IMR-90 (cell line): ENCODE results near the gene CELSR2. TPM values are rescaled to one million over a fixed set of nuclear protein-coding genes. Genes with fewer than 3 reads are reported as not detected.

Source experiments
- ATAC-seq: fragments of 200-7000 bp; cut with Tn5 transposase; 2 replicates; pipeline ENCODE4 v1.9.1; 2020; ENCODE audit warnings: low read depth, mild to moderate bottlenecking, moderate library complexity
- BruUV-seq: library from RNA; stranded (reverse); fragments of 400-500 nt; replicated peaks from 2 replicates; lab custom pipeline; 2021; lab: Mats Ljungman, UMichigan
- CTCF ChIA-PET: fragments of 300-600 bp; formaldehyde crosslinking; extraction: SDS; loops from one replicate; lab custom pipeline; 2021; ENCODE audit warnings: antibody characterized with exemption; lab: Yijun Ruan, JAX
- POLR2A ChIA-PET: fragments of 300-600 bp; sonication (Branson Sonifier 250); formaldehyde crosslinking; loops from one replicate; lab custom pipeline; 2022; ENCODE audit warnings: antibody characterized with exemption; ENCODE audit not compliant: unreplicated experiment; lab: Charles Lee
- DNase-seq: peaks from one replicate; pipeline ENCODE4 v3.0.0; 2013
- H2AFZ ChIP-seq: replicated peaks from 2 replicates; pipeline ENCODE3; 2013; ENCODE audit warnings: low read length, mild to moderate bottlenecking; ENCODE audit not compliant: poor library complexity
- H2AK5ac ChIP-seq: 2 replicates; pipeline ENCODE4 v1.6.1; 2013; ENCODE audit warnings: low read depth, low read length, inconsistent platforms
- H2AK9ac ChIP-seq: replicated peaks from 2 replicates; pipeline ENCODE3; 2013; ENCODE audit warnings: mild to moderate bottlenecking, low read depth, low read length, moderate library complexity; ENCODE audit not compliant: poor library complexity
- H2BK120ac ChIP-seq: 2 replicates; pipeline ENCODE4 v1.6.1; 2013; ENCODE audit warnings: low read depth, low read length, inconsistent platforms
- H2BK15ac ChIP-seq: 3 replicates; pipeline ENCODE4 v1.6.1; 2013; ENCODE audit warnings: low read depth, low read length, inconsistent platforms
- H2BK20ac ChIP-seq: 2 replicates; pipeline ENCODE4 v1.6.1; 2013; ENCODE audit warnings: low read depth, mild to moderate bottlenecking, inconsistent platforms, low read length, moderate library complexity
- H2BK5ac ChIP-seq: 2 replicates; pipeline ENCODE4 v1.6.1; 2013; ENCODE audit warnings: mild to moderate bottlenecking, low read depth, low read length, inconsistent platforms; ENCODE audit not compliant: poor library complexity, severe bottlenecking
- H3K14ac ChIP-seq: replicated peaks from 2 replicates; pipeline ENCODE4 v1.6.1; 2013; ENCODE audit warnings: low read depth, low read length, inconsistent platforms
- H3K18ac ChIP-seq: 2 replicates; pipeline ENCODE4 v1.6.1; 2013; ENCODE audit warnings: low read depth, low read length, control low read depth
- H3K23ac ChIP-seq: 2 replicates; pipeline ENCODE4 v1.6.1; 2013; ENCODE audit warnings: low read depth, low read length, inconsistent platforms
- H3K27ac ChIP-seq: 2 replicates; pipeline ENCODE4 v1.5.1; 2013; ENCODE audit warnings: mild to moderate bottlenecking, control low read depth, low read length; ENCODE audit not compliant: insufficient read depth
- H3K27me3 ChIP-seq: 2 replicates; pipeline ENCODE4 v1.6.1; 2013; ENCODE audit warnings: low read length; ENCODE audit not compliant: control insufficient read depth, insufficient read depth
- H3K36me3 ChIP-seq: 2 replicates; pipeline ENCODE4 v1.6.1; 2013; ENCODE audit warnings: low read length, mixed read lengths; ENCODE audit not compliant: control insufficient read depth, insufficient read depth
- H3K4ac ChIP-seq: 2 replicates; pipeline ENCODE4 v1.6.1; 2013; ENCODE audit warnings: low read depth, low read length, inconsistent platforms
- H3K4me1 ChIP-seq: 2 replicates; pipeline ENCODE4 v1.6.1; 2013; ENCODE audit warnings: low read length, mixed read lengths; ENCODE audit not compliant: control insufficient read depth, insufficient read depth
- H3K4me2 ChIP-seq: 2 replicates; pipeline ENCODE4 v1.6.1; 2013; ENCODE audit warnings: low read depth, mild to moderate bottlenecking, control low read depth, low read length, moderate library complexity
- H3K4me3 ChIP-seq: 2 replicates; pipeline ENCODE4 v1.5.1; 2013; ENCODE audit warnings: low read depth, mild to moderate bottlenecking, control low read depth, low read length, moderate library complexity; ENCODE audit not compliant: insufficient read depth
- H3K56ac ChIP-seq: 2 replicates; pipeline ENCODE4 v1.6.1; 2013; ENCODE audit warnings: low read length, inconsistent platforms; ENCODE audit not compliant: insufficient read depth; ENCODE audit errors: extremely low read depth
- H3K79me1 ChIP-seq, 2 experiments: 2 replicates each; pipeline ENCODE4 v1.6.1; 2013; ENCODE audit warnings: low read length in 2 of 2, inconsistent platforms in 1 of 2, low read depth in 1 of 2
- H3K9ac ChIP-seq: 2 replicates; pipeline ENCODE4 v1.6.1; 2013; ENCODE audit warnings: low read depth, low read length, control low read depth
- H3K9me1 ChIP-seq: 2 replicates; pipeline ENCODE4 v1.6.1; 2013; ENCODE audit warnings: low read length, inconsistent platforms; ENCODE audit not compliant: insufficient read depth
- H3K9me3 ChIP-seq: 2 replicates; pipeline ENCODE4 v1.6.1; 2013; ENCODE audit warnings: low read length; ENCODE audit not compliant: control insufficient read depth, insufficient read depth
- H4K20me1 ChIP-seq: 2 replicates; pipeline ENCODE4 v1.6.1; 2013; ENCODE audit warnings: low read length, inconsistent platforms; ENCODE audit not compliant: insufficient read depth
- H4K5ac ChIP-seq: 2 replicates; pipeline ENCODE4 v1.6.1; 2013; ENCODE audit warnings: mild to moderate bottlenecking, low read depth, low read length, control low read depth
- H4K8ac ChIP-seq, 2 experiments: 2 replicates each; pipeline ENCODE4 v1.6.1; 2013; ENCODE audit warnings: low read depth in 2 of 2, low read length in 2 of 2, control low read depth in 1 of 2, inconsistent platforms in 1 of 2
- H4K91ac ChIP-seq: 2 replicates; pipeline ENCODE4 v1.6.1; 2013; ENCODE audit warnings: low read depth, low read length, inconsistent platforms; ENCODE audit not compliant: insufficient read depth
- BHLHE40 ChIP-seq: fragments of 150-350 bp; IDR thresholded peaks from 2 replicates; pipeline ENCODE4 v1.6.1; 2016; ENCODE audit warnings: mild to moderate bottlenecking, low read depth, low read length
- FOS ChIP-seq: fragments of 150-350 bp; IDR thresholded peaks from 2 replicates; pipeline ENCODE4 v1.6.1; 2016; ENCODE audit warnings: low read depth, low read length
- MAFK ChIP-seq: IDR thresholded peaks from 2 replicates; pipeline ENCODE4 v1.6.1; 2012; ENCODE audit warnings: low read depth, low read length, improper control_type of control experiment
- MAZ ChIP-seq: IDR thresholded peaks from 2 replicates; pipeline ENCODE4 v1.6.1; 2012; ENCODE audit warnings: low read depth, mild to moderate bottlenecking, low read length, improper control_type of control experiment, moderate library complexity, borderline replicate concordance
- MXI1 ChIP-seq: IDR thresholded peaks from 2 replicates; pipeline ENCODE4 v1.6.1; 2012; ENCODE audit warnings: low read depth, mild to moderate bottlenecking, low read length, moderate library complexity, borderline replicate concordance
- NFE2L2 ChIP-seq: fragments of 150-350 bp; IDR thresholded peaks from 2 replicates; pipeline ENCODE4 v1.6.1; 2016; ENCODE audit warnings: low read depth, mild to moderate bottlenecking, low read length
- RAD21 ChIP-seq: IDR thresholded peaks from 2 replicates; pipeline ENCODE4 v1.6.1; 2012; ENCODE audit warnings: low read length, improper control_type of control experiment
- SMC3 ChIP-seq: fragments of 150-350 bp; IDR thresholded peaks from 2 replicates; pipeline ENCODE4 v1.6.1; 2016; ENCODE audit warnings: low read depth, mild to moderate bottlenecking, antibody characterized with exemption, low read length, moderate library complexity
- WGBS, 2 experiments: methylation state at CpG; one replicate each; pipeline versions ENCODE4 v1.1.5 to v1.1.7; 2013; ENCODE audit warnings: missing lambda C conversion rate in 2 of 2; ENCODE audit not compliant: insufficient read length in 1 of 2; ENCODE audit errors: extremely low coverage in 2 of 2; 5-methylcytosine and 5-hydroxymethylcytosine counted together
- dilution Hi-C: fragments of 300-500 bp; cut with HindIII; formaldehyde crosslinking; loops from one replicate; pipeline ENCODE4 v1.14.3; 2018; ENCODE audit warnings: low sequenced_read_pairs; ENCODE audit not compliant: unreplicated experiment
- in situ Hi-C: fragments of 300-500 bp; cut with MboI; formaldehyde crosslinking; loops from 3 replicates; pipeline ENCODE4 v1.14.3; 2019; ENCODE audit warnings: low sequenced_read_pairs, inconsistent platforms, mixed read lengths
- intact Hi-C: fragments of 100-400 bp; cut with micrococcal nuclease; formaldehyde crosslinking; loops from 2 replicates; pipeline ENCODE4 v1.10.0; 2022
- polyA plus RNA-seq, 3 experiments: library from polyadenylated mRNA; depleted of rRNA; stranded (reverse); fragments of >200 nt; gene quantifications; 2 replicates each; pipeline ENCODE4 v1.2.3, GENCODE V29; 2012; ENCODE audit warnings: low replicate concordance in 1 of 3
- total RNA-seq: library from RNA; depleted of rRNA; stranded (reverse); fragments of >200 nt; gene quantifications from 2 replicates; pipeline ENCODE4 v1.2.3, GENCODE V29; 2012
- TF ChIP-seq, protein P1 (sequence below): fragments of 150-350 bp; IDR thresholded peaks from 2 replicates; pipeline ENCODE4 v1.6.1; 2017; ENCODE audit warnings: mild to moderate bottlenecking, antibody characterized with exemption, low read length, low read depth
- TF ChIP-seq, protein P2 (sequence below): conservative IDR thresholded peaks from 2 replicates; pipeline ENCODE4 v1.5.1; 2012; ENCODE audit warnings: mild to moderate bottlenecking, low read depth, low read length, improper control_type of control experiment
- TF ChIP-seq, protein P3 (sequence below): fragments of 150-350 bp; IDR thresholded peaks from 2 replicates; pipeline ENCODE4 v1.6.1; 2016; ENCODE audit warnings: low read depth, mild to moderate bottlenecking, low read length, moderate library complexity, borderline replicate concordance

Gene CELSR2
- total and polyA plus RNA-seq, 2 of the 4 experiments (the other 2 are of a cell fraction): 1.3 to 5.3 TPM

DNA sequence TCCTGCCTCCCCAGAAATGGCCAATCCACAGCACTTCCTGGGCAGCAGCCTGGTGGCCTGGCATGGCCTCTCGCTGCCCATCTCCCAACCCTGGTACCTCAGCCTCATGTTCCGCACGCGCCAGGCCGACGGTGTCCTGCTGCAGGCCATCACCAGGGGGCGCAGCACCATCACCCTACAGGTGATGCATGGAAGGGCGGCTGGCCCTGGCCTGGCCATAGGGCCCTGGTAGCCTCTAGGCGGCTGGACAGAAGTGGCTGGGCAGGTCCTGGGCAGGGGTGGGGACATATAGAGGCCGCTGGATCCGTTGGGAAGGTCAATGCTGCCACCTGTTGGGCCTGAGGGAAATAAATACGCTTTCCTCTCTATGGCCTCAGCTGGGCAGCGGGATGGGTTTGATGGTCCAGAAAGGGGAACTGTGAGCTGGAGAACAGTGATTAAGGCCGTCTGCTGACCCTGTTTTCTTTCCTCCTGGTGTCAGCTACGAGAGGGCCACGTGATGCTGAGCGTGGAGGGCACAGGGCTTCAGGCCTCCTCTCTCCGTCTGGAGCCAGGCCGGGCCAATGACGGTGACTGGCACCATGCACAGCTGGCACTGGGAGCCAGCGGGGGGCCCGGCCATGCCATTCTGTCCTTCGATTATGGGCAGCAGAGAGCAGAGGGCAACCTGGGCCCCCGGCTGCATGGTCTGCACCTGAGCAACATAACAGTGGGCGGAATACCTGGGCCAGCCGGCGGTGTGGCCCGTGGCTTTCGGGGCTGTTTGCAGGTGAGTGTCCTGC is 14.4 kb downstream of the CELSR2 start:
- 38% methylated on average over 4 of the region's 29 CpGs; no CpG with 5 or more reads in 1 of the 2 experiments for WGBS, 2 experiments
- Histone ChIP-seq H3K9ac (no peak overlapping the region), H3K14ac (no peak overlapping the region), H2BK5ac (no peak overlapping the region), H4K5ac (no peak overlapping the region), H4K20me1 (no peaks in the 10 kb centered on the region), H3K4ac (peak overlapping the region; percentile 61), H3K56ac (no peak overlapping the region), H3K36me3 (0 out of 2 replicates have a peak, but pooled peaks cover 1% of the 10 kb centered on the region), H3K27ac (no peak overlapping the region), H4K91ac (no peak overlapping the region), H2BK20ac (no peak overlapping the region; the same call in 1 of the 2 replicates), H4K8ac (peak overlapping the region in 1 of 2 experiments; percentile 47; a peak in 1 of 4 replicates), H2BK120ac (peak overlapping the region; percentile 57), H3K18ac (no peak overlapping the region), H3K79me1 (no peaks in the 10 kb centered on the region), H3K4me2 (no peak overlapping the region), H3K9me3 (peaks cover 2% of the 10 kb centered on the region; the same call in 1 of the 2 replicates), H3K27me3 (no peaks in the 10 kb centered on the region), H3K9me1 (no peaks in the 10 kb centered on the region; the same call in 1 of the 2 replicates), H3K23ac (no peak overlapping the region), H2AK5ac (peak overlapping the region; percentile 73), H2AFZ (peak overlapping the region; percentile 82), H3K4me3 (no peak overlapping the region), H2AK9ac (peak overlapping the region; percentile 83), H3K4me1 (no peaks in the 10 kb centered on the region), H2BK15ac (no peak overlapping the region)
- ATAC-seq (peak; percentile 97), DNase-seq (peak; percentile 79)
- in situ Hi-C loops: loop anchor here (10.0 kb wide), 1 partner anchor 271 kb away; the partner anchor contains the start of gene GPR61
- dilution Hi-C loops: no loop called here
- no TSS peak for BruUV-seq
- CTCF ChIA-PET: interaction anchor here (0.8 to 1.2 kb wide), 3 partner anchors 10 to 136 kb away, joined by 4 to 6 read pairs (median 4); no protein-coding TSS in a partner anchor
- TF ChIP-seq BHLHE40 (0 out of 2 replicates have a peak, but pooled peaks have one; percentile 12), FOS (no peak), MXI1 (peak; percentile 63; the same call in 1 of the 2 replicates), NFE2L2 (no peak), SMC3 (peak; percentile 97), MAFK (no peak), MAZ (peak; percentile 43; the same call in 1 of the 2 replicates), RAD21 (peak; percentile 89)
- TF ChIP-seq, protein P1, sequence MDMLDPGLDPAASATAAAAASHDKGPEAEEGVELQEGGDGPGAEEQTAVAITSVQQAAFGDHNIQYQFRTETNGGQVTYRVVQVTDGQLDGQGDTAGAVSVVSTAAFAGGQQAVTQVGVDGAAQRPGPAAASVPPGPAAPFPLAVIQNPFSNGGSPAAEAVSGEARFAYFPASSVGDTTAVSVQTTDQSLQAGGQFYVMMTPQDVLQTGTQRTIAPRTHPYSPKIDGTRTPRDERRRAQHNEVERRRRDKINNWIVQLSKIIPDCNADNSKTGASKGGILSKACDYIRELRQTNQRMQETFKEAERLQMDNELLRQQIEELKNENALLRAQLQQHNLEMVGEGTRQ: no peak
- TF ChIP-seq, protein P2, sequence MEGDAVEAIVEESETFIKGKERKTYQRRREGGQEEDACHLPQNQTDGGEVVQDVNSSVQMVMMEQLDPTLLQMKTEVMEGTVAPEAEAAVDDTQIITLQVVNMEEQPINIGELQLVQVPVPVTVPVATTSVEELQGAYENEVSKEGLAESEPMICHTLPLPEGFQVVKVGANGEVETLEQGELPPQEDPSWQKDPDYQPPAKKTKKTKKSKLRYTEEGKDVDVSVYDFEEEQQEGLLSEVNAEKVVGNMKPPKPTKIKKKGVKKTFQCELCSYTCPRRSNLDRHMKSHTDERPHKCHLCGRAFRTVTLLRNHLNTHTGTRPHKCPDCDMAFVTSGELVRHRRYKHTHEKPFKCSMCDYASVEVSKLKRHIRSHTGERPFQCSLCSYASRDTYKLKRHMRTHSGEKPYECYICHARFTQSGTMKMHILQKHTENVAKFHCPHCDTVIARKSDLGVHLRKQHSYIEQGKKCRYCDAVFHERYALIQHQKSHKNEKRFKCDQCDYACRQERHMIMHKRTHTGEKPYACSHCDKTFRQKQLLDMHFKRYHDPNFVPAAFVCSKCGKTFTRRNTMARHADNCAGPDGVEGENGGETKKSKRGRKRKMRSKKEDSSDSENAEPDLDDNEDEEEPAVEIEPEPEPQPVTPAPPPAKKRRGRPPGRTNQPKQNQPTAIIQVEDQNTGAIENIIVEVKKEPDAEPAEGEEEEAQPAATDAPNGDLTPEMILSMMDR: peak; percentile 99
- TF ChIP-seq, protein P3, sequence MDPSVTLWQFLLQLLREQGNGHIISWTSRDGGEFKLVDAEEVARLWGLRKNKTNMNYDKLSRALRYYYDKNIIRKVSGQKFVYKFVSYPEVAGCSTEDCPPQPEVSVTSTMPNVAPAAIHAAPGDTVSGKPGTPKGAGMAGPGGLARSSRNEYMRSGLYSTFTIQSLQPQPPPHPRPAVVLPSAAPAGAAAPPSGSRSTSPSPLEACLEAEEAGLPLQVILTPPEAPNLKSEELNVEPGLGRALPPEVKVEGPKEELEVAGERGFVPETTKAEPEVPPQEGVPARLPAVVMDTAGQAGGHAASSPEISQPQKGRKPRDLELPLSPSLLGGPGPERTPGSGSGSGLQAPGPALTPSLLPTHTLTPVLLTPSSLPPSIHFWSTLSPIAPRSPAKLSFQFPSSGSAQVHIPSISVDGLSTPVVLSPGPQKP: no peak
- POLR2A ChIA-PET: no interaction called here
- intact Hi-C loops: loop anchor here (1.0 to 5.0 kb wide), 4 partner anchors 62 to 269 kb away; a partner anchor contains a TSS
